ENCODE results near the gene KRTAP3-2. TPM values are rescaled to one million over a fixed set of nuclear protein-coding genes. Genes with fewer than 3 reads are reported as not detected.
"Not testable (repeated sequence)": the region's sequence is repeated elsewhere in the genome, so short reads cannot be mapped to it uniquely, and the experiment has no call there.

KRTAP3-2 gene
- total RNA-seq: not detected

DNA sequence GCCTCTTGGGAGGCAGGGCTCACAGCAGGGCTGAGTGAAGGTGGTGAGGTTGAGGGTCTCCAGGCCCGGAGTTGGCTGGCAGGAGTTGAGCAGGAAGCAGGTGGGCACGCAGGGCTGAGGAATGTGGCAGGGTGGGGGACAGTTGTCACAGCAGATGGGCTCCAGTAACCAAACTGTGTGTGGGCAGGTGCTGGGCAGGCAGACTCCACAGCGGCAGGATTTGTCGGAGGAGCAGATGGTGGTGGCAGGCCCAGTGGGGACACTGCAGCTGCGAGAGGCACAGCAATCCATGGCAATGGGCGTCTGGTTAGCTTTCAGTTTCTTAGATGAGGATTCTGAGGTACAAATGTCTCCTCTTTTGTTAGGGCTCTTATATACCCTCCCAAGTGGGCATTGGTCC, at the start of gene KRTAP3-2:
Gene KRTAP3-2 (minus strand): TSS at position 344 of the 400 bp plus-strand sequence. CDS start 53 bp downstream, at position 291.
- ATAC-seq (ENCODE audit: low FRiP score); DNase-seq (ENCODE audit: low spot score): not testable (repeated sequence)

DNA sequence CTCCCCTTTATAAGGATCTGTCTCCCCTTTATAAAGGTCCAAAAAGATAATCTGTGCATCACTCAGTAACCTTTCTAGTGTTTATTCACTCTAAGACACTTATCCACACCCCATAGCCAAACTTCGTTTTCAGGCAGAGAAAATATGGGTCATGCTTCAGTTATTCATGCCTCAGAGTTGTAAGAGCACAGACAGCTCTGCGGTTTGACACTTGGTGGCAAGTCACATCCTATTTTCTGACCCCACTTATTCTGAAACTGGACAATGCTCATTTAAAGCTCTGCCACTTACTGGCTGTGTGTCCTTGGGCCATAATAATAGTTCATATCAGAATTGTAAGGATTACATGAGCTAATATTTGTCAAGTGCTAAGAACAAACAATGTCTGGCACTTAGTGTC, 49.4 kb upstream of the KRTAP3-2 start:
- TF ChIP-seq CTCF (IDR thresholded peaks at IDR 0.05): no peak

GRCh38 chr17:41048441-41048840, 48.7 kb upstream of the KRTAP3-2 start:
- no peak for TF ChIP-seq CTCF (IDR thresholded peaks at IDR 0.05)
- DNase-seq (ENCODE audit: low spot score): no peak
- no peak for ATAC-seq (ENCODE audit: low FRiP score)

More for the DNA sequence above, 49.4 kb upstream of the KRTAP3-2 start:
- no peak for DNase-seq (ENCODE audit: low spot score)
- ATAC-seq (ENCODE audit: low FRiP score): no peak

GRCh38 chr17:41046735-41047465, 47.2 kb upstream of the KRTAP3-2 start, which contains the start of gene KRTAP2-1:
Gene KRTAP2-1, minus strand, starts transcription at chr17:41047316. Its CDS starts 49 bp downstream, at chr17:41047267.
- ATAC-seq (ENCODE audit: low FRiP score); DNase-seq (ENCODE audit: low spot score): not testable (repeated sequence)

DNA sequence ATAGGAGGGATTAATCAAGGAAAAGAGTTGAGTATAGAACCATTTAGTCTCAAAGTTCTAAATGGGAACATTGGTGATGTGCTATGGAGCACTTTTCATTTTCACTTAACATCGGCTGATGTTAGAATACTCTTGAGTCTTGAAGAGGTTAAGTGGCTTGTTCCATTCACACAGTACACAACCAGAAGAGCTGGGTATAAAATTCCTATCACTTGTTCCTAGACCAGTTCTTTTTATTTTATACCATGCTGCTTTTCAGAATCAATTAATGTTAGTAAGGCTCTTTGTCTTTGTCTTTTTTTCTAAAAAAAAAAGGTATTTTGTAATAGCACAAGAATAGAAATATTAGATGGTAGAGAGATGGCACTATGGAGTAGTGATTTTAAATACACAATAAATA, 43.2 kb upstream of the KRTAP3-2 start:
- ATAC-seq (ENCODE audit: low FRiP score): no peak
- TF ChIP-seq CTCF (IDR thresholded peaks at IDR 0.05): no peak
- no peak for DNase-seq (ENCODE audit: low spot score)

- not testable (repeated sequence) for ATAC-seq (ENCODE audit: low FRiP score); DNase-seq (ENCODE audit: low spot score)
These were observed 41.3 kb upstream of the KRTAP3-2 start, which contains the start of gene KRTAP1-1 for GRCh38 chr17:41040783-41041571. Gene KRTAP1-1, minus strand, starts transcription at chr17:41041450. Its CDS starts 53 bp downstream, at chr17:41041397.

- TF ChIP-seq CTCF (IDR thresholded peaks at IDR 0.05): no peak
- DNase-seq (ENCODE audit: low spot score) (no peak), ATAC-seq (ENCODE audit: low FRiP score) (no peak)
These were observed 38.2 kb upstream of the KRTAP3-2 start for GRCh38 chr17:41037853-41038350.

GRCh38 chr17:41034346-41034935, 34.7 kb upstream of the KRTAP3-2 start, which contains the start of gene KRTAP1-3:
Gene KRTAP1-3, minus strand, starts transcription at chr17:41034874. Its CDS starts 53 bp downstream, at chr17:41034821.
- not testable (repeated sequence) for ATAC-seq (ENCODE audit: low FRiP score); DNase-seq (ENCODE audit: low spot score)
